Panc1 (cell line): Measurements from ENCODE around the gene CRTC1. TPM values are rescaled to one million over a fixed set of nuclear protein-coding genes. Genes with fewer than 3 reads are reported as not detected.

Experiments used
- ATAC-seq: fragments of 200-7000 bp; cut with Tn5 transposase; 2 replicates; pipeline ENCODE4 v1.9.1; 2020; ENCODE audit warnings: mild to moderate bottlenecking, moderate library complexity
- BruUV-seq: library from RNA; stranded (reverse); fragments of 400-500 nt; replicated peaks from 2 replicates; lab custom pipeline; 2021; lab: Mats Ljungman, UMichigan
- CTCF ChIA-PET: fragments of 300-600 bp; sonication (Branson Sonifier 250); formaldehyde crosslinking; loops from one replicate; lab custom pipeline; 2022; ENCODE audit warnings: antibody characterized with exemption; lab: Charles Lee
- POLR2A ChIA-PET: fragments of 300-600 bp; sonication (Branson Sonifier 250); formaldehyde crosslinking; loops from one replicate; lab custom pipeline; 2022; ENCODE audit warnings: antibody characterized with exemption; lab: Charles Lee
- DNase-seq: peaks from one replicate; pipeline ENCODE4 v3.0.0-alpha.2; 2010; ENCODE audit warnings: low read depth, low spot score
- H3K27ac ChIP-seq: 2 replicates; pipeline ENCODE4 v1.5.1; 2011; ENCODE audit warnings: mild to moderate bottlenecking, low read length, inconsistent platforms
- H3K27me3 ChIP-seq: fragments of 200-500 bp; sonication (Bioruptor generic); 2 replicates; pipeline ENCODE4 v1.6.0; 2014; ENCODE audit warnings: low read length, inconsistent platforms; ENCODE audit not compliant: control insufficient read depth, insufficient read depth
- H3K36me3 ChIP-seq: fragments of 200-500 bp; sonication (Bioruptor generic); 2 replicates; pipeline ENCODE4 v1.5.1; 2014; ENCODE audit warnings: inconsistent platforms, mild to moderate bottlenecking, low read length, moderate library complexity; ENCODE audit not compliant: control insufficient read depth, insufficient read depth
- H3K4me1 ChIP-seq: 2 replicates; pipeline ENCODE4 v1.5.1; 2011; ENCODE audit warnings: inconsistent platforms, mild to moderate bottlenecking, low read length, moderate library complexity; ENCODE audit not compliant: control insufficient read depth, insufficient read depth
- H3K4me3 ChIP-seq, 2 experiments: 2 replicates each; pipeline ENCODE4 v1.5.1; 2011 to 2012; ENCODE audit warnings: low read depth in 2 of 2, low read length in 2 of 2, mild to moderate bottlenecking in 2 of 2, inconsistent platforms in 1 of 2, moderate library complexity in 1 of 2
- H3K9me3 ChIP-seq: fragments of 200-500 bp; sonication (Bioruptor generic); 2 replicates; pipeline ENCODE4 v1.5.1; 2014; ENCODE audit warnings: low read depth, mild to moderate bottlenecking, inconsistent platforms, low read length, moderate library complexity; ENCODE audit not compliant: control insufficient read depth, insufficient read depth
- CTCF ChIP-seq: fragments of 450-650 bp; IDR thresholded peaks from 2 replicates; pipeline ENCODE4 v1.5.1; 2017; ENCODE audit warnings: mild to moderate bottlenecking
- POLR2AphosphoS5 ChIP-seq: IDR thresholded peaks from 2 replicates; pipeline ENCODE4 v1.6.1; 2012; ENCODE audit warnings: mild to moderate bottlenecking, low read depth, low read length, moderate library complexity
- REST ChIP-seq, 2 experiments: IDR thresholded peaks; 2 replicates each; pipeline ENCODE4 v1.6.1; 2011 to 2012; ENCODE audit warnings: low read depth in 2 of 2, control low read depth in 1 of 2, low read length in 1 of 2, mild to moderate bottlenecking in 1 of 2, moderate library complexity in 1 of 2; ENCODE audit not compliant: insufficient read depth in 1 of 2
- SIN3A ChIP-seq: IDR thresholded peaks from 2 replicates; pipeline ENCODE4 v1.6.1; 2012; ENCODE audit warnings: low read depth, mild to moderate bottlenecking, low read length, moderate library complexity, borderline replicate concordance; ENCODE audit not compliant: insufficient read depth
- TCF7L2 ChIP-seq: IDR thresholded peaks from 2 replicates; pipeline ENCODE4 v1.6.1; 2011; ENCODE audit warnings: mild to moderate bottlenecking, low read depth, low read length, inconsistent platforms
- in situ Hi-C: cut with HindIII; loops from 2 replicates; pipeline ENCODE4 v1.10.0; 2016; ENCODE audit warnings: low sequenced_read_pairs, low pct_unique_long_range_greater_than_20kb
- intact Hi-C: fragments of 100-400 bp; cut with micrococcal nuclease; formaldehyde crosslinking; loops from one replicate; pipeline ENCODE4 v1.10.0; 2022; ENCODE audit not compliant: unreplicated experiment
- total RNA-seq: library from RNA; stranded (reverse); gene quantifications from one replicate; pipeline ENCODE4 v1.2.1, GENCODE V29; 2021; ENCODE audit not compliant: unreplicated experiment

CRTC1 gene
- total RNA-seq, 1 experiment from 2014 or later, result 18.2 TPM

GRCh38 chr19:18791315-18791678 lies 107.8 kb downstream of the CRTC1 start:
- DNase-seq, result no peak
- CTCF ChIA-PET, result interaction anchor here (0.6 kb wide), 2 partner anchors 71 to 1210 kb away, joined by 3 read pairs; no protein-coding TSS in a partner anchor
- BruUV-seq, result no TSS peak

GRCh38 chr19:18792661-18793060 lies 109.2 kb downstream of the CRTC1 start:
- in situ Hi-C loops (no loop called here), intact Hi-C loops (no loop called here)
- H3K36me3 ChIP-seq, result no peaks in the 10 kb centered on the region
- no peak for ATAC-seq
- POLR2A ChIA-PET, result no interaction called here
- H3K4me1 ChIP-seq, result no peaks in the 10 kb centered on the region
- CTCF ChIA-PET, result no interaction called here
- TF ChIP-seq REST (IDR thresholded peaks at IDR 0.05; ENCODE audit: insufficient read depth in 1 of 2, low read depth in 2 of 2, low read length in 1 of 2), result no peak
- TF ChIP-seq POLR2AphosphoS5, result no peak
- no peak for TF ChIP-seq SIN3A
- TF ChIP-seq CTCF, result no peak
- TF ChIP-seq TCF7L2, result no peak
- no peak overlapping the region for H3K27ac ChIP-seq
- BruUV-seq, result no TSS peak
- no peaks in the 10 kb centered on the region for H3K9me3 ChIP-seq
- DNase-seq, result no peak
- H3K27me3 ChIP-seq, result no peaks in the 10 kb centered on the region; the same call in 1 of the 2 replicates
- H3K4me3 ChIP-seq, result no peak overlapping the region

More at GRCh38 chr19:18791315-18791678, 107.8 kb downstream of the CRTC1 start:
- TF ChIP-seq SIN3A, result no peak
- no peak for TF ChIP-seq TCF7L2
- TF ChIP-seq POLR2AphosphoS5, result no peak
- no peak for TF ChIP-seq CTCF
- H3K27ac ChIP-seq, result no peak overlapping the region
- H3K4me1 ChIP-seq, result no peaks in the 10 kb centered on the region
- POLR2A ChIA-PET, result interaction anchor here (0.6 kb wide), 1 partner anchor 25 kb away, joined by 3 read pairs; no protein-coding TSS in a partner anchor
- H3K4me3 ChIP-seq, result peak overlapping the region in 1 of 2 experiments; percentile 7; a peak in 1 of 4 replicates
- intact Hi-C loops (no loop called here), in situ Hi-C loops (no loop called here)
- H3K27me3 ChIP-seq, result no peaks in the 10 kb centered on the region; the same call in 1 of the 2 replicates
- H3K9me3 ChIP-seq, result no peaks in the 10 kb centered on the region
- no peak for ATAC-seq
- H3K36me3 ChIP-seq, result no peaks in the 10 kb centered on the region
